HEK293 (cell line): ENCODE measurements around the gene ITGA8.

Source experiments
- CTCF ChIA-PET: fragments of 350-600 bp; formaldehyde crosslinking; extraction: SDS; loops from one replicate; lab custom pipeline; 2021; ENCODE audit warnings: antibody characterized with exemption; lab: Yijun Ruan, JAX
- POLR2A ChIA-PET: fragments of 300-600 bp; formaldehyde crosslinking; extraction: SDS; loops from one replicate; lab custom pipeline; 2020; ENCODE audit warnings: antibody characterized with exemption, inconsistent platforms; lab: Yijun Ruan, JAX
- H3K27ac ChIP-seq: fragments of 200-500 bp; sonication (Bioruptor generic); 2 replicates; pipeline ENCODE4 v1.5.1; 2014; ENCODE audit warnings: low read depth, low read length, control low read depth, inconsistent platforms; ENCODE audit errors: extremely low read depth
- H3K36me3 ChIP-seq, 2 experiments: fragments of 200-500 bp in 1 of 2; sonication (Bioruptor generic) in 1 of 2; 1 replicate in 1 of 2; 2 replicates in 1 of 2; pipeline ENCODE4 v1.5.1; 2014 to 2017; ENCODE audit warnings: inconsistent platforms in 2 of 2, low read length in 2 of 2; ENCODE audit not compliant: control insufficient read depth in 2 of 2, insufficient read depth in 1 of 2
- H3K4me1 ChIP-seq: fragments of 200-500 bp; sonication (Bioruptor generic); 2 replicates; pipeline ENCODE4 v1.5.1; 2014; ENCODE audit warnings: mild to moderate bottlenecking, low read length, inconsistent platforms; ENCODE audit not compliant: control insufficient read depth, insufficient read depth
- H3K4me3 ChIP-seq: 2 replicates; pipeline ENCODE4 v1.5.1; 2011; ENCODE audit warnings: low read depth, mild to moderate bottlenecking, control low read depth, low read length, moderate library complexity
- H3K9me3 ChIP-seq: fragments of 200-500 bp; sonication (Bioruptor generic); 2 replicates; pipeline ENCODE4 v1.5.1; 2014; ENCODE audit warnings: low read depth, low read length, inconsistent platforms; ENCODE audit not compliant: control insufficient read depth, insufficient read depth
- FEZF1 ChIP-seq: fragments of 450-650 bp; formaldehyde crosslinking; IDR thresholded peaks from 2 replicates; pipeline ENCODE4 v1.5.1; 2016; ENCODE audit warnings: missing biosample characterization, missing genetic modification characterization
- GFI1B ChIP-seq: fragments of 450-650 bp; formaldehyde crosslinking; IDR thresholded peaks from 2 replicates; pipeline ENCODE4 v1.5.1; 2016; ENCODE audit warnings: missing biosample characterization, missing genetic modification characterization
- KLF16 ChIP-seq: fragments of 450-650 bp; formaldehyde crosslinking; IDR thresholded peaks from 2 replicates; pipeline ENCODE4 v1.5.1; 2017; ENCODE audit warnings: missing biosample characterization, missing genetic modification characterization
- KLF7 ChIP-seq: fragments of 450-650 bp; formaldehyde crosslinking; IDR thresholded peaks from 2 replicates; pipeline ENCODE4 v1.5.1; 2016; ENCODE audit warnings: missing biosample characterization, missing genetic modification characterization, borderline replicate concordance
- OSR2 ChIP-seq: fragments of 450-650 bp; formaldehyde crosslinking; IDR thresholded peaks from 2 replicates; pipeline ENCODE4 v1.5.1; 2016; ENCODE audit warnings: missing biosample characterization, missing genetic modification characterization
- ZEB2 ChIP-seq: fragments of 450-650 bp; formaldehyde crosslinking; IDR thresholded peaks from 2 replicates; pipeline ENCODE4 v1.5.1; 2016; ENCODE audit warnings: missing biosample characterization, missing genetic modification characterization
- ZFHX2 ChIP-seq: fragments of 450-650 bp; formaldehyde crosslinking; conservative IDR thresholded peaks from 2 replicates; pipeline ENCODE4 v1.5.1; 2016; ENCODE audit warnings: missing biosample characterization, missing genetic modification characterization
- ZNF133 ChIP-seq: fragments of 450-650 bp; formaldehyde crosslinking; IDR thresholded peaks from 2 replicates; pipeline ENCODE4 v1.5.1; 2016; ENCODE audit warnings: missing biosample characterization, missing genetic modification characterization
- ZNF350 ChIP-seq: fragments of 450-650 bp; formaldehyde crosslinking; IDR thresholded peaks from 2 replicates; pipeline ENCODE4 v1.5.0; 2017; ENCODE audit warnings: missing biosample characterization, mild to moderate bottlenecking, missing genetic modification characterization
- ZNF48 ChIP-seq: fragments of 450-650 bp; formaldehyde crosslinking; IDR thresholded peaks from 2 replicates; pipeline ENCODE4 v1.5.1; 2016; ENCODE audit warnings: missing biosample characterization, missing genetic modification characterization
- ZNF707 ChIP-seq: fragments of 450-650 bp; formaldehyde crosslinking; IDR thresholded peaks from 2 replicates; pipeline ENCODE4 v1.5.1; 2016; ENCODE audit warnings: missing biosample characterization, missing genetic modification characterization
- ZXDB ChIP-seq: fragments of 450-650 bp; formaldehyde crosslinking; IDR thresholded peaks from 2 replicates; pipeline ENCODE4 v1.5.1; 2016; ENCODE audit warnings: missing biosample characterization, missing genetic modification characterization
- TF ChIP-seq, protein P1 (sequence below): fragments of 450-650 bp; formaldehyde crosslinking; IDR thresholded peaks from 2 replicates; pipeline ENCODE4 v1.5.1; 2016; ENCODE audit warnings: missing biosample characterization, missing genetic modification characterization, low read depth
- TF ChIP-seq, protein P2 (sequence below): fragments of 450-650 bp; IDR thresholded peaks from 2 replicates; pipeline ENCODE4 v1.5.1; 2018; ENCODE audit warnings: missing biosample characterization, mild to moderate bottlenecking, missing genetic modification characterization
- TF ChIP-seq, protein P3 (sequence below): fragments of 450-650 bp; formaldehyde crosslinking; conservative IDR thresholded peaks from 2 replicates; pipeline ENCODE4 v1.5.1; 2016; ENCODE audit warnings: low read depth, missing biosample characterization, missing genetic modification characterization
- TF ChIP-seq, protein P4 (sequence below): fragments of 450-650 bp; formaldehyde crosslinking; IDR thresholded peaks from 2 replicates; pipeline ENCODE4 v1.5.1; 2017; ENCODE audit warnings: missing biosample characterization, missing genetic modification characterization

Gene ITGA8

DNA sequence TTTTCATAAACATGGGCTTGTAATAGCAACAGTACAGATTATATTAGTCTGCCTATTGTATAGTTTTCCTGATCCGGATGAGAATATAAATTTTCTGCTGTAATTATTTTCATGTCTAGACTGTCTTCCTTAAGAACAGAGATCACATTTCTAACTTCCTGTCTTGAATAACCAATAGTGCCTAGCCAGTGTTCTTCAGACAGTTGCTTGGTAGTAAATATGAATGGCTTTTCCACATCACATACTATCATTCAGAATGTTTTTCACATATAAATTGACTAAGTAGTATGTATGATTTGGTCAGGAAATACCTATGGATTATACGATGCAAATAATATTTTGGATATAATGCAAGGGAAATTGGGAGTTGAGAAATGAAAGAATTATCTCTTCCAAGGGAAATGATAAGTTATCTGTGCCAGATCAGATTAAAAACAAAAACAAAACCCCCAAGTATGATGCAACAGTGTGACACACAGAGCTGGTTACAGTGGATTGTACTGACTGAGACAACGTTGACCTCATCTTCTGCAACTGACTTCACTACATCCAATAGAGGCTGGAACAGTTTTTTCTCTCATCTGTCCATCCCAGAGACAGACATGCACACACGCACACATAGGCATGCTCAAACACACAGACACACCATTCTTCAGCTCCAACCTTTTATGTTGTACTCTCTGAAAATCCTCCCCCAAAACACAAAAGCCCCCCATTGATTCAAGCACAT, 16.4 kb downstream of the ITGA8 start (continued):
- TF ChIP-seq, protein P1, sequence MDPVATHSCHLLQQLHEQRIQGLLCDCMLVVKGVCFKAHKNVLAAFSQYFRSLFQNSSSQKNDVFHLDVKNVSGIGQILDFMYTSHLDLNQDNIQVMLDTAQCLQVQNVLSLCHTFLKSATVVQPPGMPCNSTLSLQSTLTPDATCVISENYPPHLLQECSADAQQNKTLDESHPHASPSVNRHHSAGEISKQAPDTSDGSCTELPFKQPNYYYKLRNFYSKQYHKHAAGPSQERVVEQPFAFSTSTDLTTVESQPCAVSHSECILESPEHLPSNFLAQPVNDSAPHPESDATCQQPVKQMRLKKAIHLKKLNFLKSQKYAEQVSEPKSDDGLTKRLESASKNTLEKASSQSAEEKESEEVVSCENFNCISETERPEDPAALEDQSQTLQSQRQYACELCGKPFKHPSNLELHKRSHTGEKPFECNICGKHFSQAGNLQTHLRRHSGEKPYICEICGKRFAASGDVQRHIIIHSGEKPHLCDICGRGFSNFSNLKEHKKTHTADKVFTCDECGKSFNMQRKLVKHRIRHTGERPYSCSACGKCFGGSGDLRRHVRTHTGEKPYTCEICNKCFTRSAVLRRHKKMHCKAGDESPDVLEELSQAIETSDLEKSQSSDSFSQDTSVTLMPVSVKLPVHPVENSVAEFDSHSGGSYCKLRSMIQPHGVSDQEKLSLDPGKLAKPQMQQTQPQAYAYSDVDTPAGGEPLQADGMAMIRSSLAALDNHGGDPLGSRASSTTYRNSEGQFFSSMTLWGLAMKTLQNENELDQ (tag by site-specific recombination) = no peak
- no peak for TF ChIP-seq ZXDB (tag by site-specific recombination)
- TF ChIP-seq KLF16 = peak; percentile 60
- TF ChIP-seq ZNF350 (tag by site-specific recombination) = no peak
- TF ChIP-seq, protein P2, sequence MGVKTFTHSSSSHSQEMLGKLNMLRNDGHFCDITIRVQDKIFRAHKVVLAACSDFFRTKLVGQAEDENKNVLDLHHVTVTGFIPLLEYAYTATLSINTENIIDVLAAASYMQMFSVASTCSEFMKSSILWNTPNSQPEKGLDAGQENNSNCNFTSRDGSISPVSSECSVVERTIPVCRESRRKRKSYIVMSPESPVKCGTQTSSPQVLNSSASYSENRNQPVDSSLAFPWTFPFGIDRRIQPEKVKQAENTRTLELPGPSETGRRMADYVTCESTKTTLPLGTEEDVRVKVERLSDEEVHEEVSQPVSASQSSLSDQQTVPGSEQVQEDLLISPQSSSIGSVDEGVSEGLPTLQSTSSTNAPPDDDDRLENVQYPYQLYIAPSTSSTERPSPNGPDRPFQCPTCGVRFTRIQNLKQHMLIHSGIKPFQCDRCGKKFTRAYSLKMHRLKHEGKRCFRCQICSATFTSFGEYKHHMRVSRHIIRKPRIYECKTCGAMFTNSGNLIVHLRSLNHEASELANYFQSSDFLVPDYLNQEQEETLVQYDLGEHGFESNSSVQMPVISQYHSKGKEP (tag by site-specific recombination) = no peak
- TF ChIP-seq ZNF48 (tag by site-specific recombination) = no peak
- no peak for TF ChIP-seq ZNF707 (tag by site-specific recombination)
- no peak for TF ChIP-seq ZNF133 (tag by site-specific recombination)

DNA sequence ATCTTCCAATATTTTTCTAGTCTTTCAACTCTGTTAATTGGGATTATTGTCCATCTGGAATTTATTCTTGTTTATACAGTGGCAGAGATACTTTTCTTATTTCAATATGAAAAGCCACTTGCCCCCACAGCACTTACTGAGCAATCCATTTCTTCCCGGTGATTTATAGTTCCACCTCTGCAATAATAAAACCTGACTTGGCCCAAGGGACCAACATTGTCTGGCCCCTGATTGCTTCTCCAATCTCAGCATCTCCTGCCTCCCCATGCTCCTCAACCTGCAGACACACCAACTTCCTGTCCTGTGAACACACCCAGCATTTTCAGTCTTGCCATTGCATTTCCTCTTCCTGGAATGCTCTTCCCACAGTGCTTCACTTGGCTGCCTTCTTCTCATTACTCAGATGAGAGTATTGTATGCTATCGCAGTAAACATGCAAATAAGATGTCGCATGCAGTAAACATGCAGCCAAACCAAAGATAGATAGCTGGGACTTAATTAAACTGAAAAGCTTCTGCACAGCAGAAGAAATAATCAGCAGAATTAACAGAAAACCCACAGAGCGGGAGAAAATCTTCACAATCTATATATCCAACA, 19.5 kb downstream of the ITGA8 start:
- Histone ChIP-seq H3K4me3 (no peak overlapping the region), H3K27ac (no peak overlapping the region), H3K9me3 (no peaks in the 10 kb centered on the region), H3K4me1 (peaks cover 12% of the 10 kb centered on the region), H3K36me3 (no peaks in the 10 kb centered on the region)
- POLR2A ChIA-PET = no interaction called here
- CTCF ChIA-PET = interaction anchor here (1.5 kb wide), 1 partner anchor 115 kb away, joined by 3 read pairs; no protein-coding TSS in a partner anchor
- TF ChIP-seq KLF7 (no peak), GFI1B (tag by site-specific recombination) (peak; percentile 90), ZFHX2 (tag by site-specific recombination) (peak; percentile 18; the same call in 1 of the 2 replicates), OSR2 (tag by site-specific recombination) (peak; percentile 32; the same call in 1 of the 2 replicates), FEZF1 (peak; percentile 74), ZEB2 (tag by site-specific recombination) (no peak)
- TF ChIP-seq, protein P3, sequence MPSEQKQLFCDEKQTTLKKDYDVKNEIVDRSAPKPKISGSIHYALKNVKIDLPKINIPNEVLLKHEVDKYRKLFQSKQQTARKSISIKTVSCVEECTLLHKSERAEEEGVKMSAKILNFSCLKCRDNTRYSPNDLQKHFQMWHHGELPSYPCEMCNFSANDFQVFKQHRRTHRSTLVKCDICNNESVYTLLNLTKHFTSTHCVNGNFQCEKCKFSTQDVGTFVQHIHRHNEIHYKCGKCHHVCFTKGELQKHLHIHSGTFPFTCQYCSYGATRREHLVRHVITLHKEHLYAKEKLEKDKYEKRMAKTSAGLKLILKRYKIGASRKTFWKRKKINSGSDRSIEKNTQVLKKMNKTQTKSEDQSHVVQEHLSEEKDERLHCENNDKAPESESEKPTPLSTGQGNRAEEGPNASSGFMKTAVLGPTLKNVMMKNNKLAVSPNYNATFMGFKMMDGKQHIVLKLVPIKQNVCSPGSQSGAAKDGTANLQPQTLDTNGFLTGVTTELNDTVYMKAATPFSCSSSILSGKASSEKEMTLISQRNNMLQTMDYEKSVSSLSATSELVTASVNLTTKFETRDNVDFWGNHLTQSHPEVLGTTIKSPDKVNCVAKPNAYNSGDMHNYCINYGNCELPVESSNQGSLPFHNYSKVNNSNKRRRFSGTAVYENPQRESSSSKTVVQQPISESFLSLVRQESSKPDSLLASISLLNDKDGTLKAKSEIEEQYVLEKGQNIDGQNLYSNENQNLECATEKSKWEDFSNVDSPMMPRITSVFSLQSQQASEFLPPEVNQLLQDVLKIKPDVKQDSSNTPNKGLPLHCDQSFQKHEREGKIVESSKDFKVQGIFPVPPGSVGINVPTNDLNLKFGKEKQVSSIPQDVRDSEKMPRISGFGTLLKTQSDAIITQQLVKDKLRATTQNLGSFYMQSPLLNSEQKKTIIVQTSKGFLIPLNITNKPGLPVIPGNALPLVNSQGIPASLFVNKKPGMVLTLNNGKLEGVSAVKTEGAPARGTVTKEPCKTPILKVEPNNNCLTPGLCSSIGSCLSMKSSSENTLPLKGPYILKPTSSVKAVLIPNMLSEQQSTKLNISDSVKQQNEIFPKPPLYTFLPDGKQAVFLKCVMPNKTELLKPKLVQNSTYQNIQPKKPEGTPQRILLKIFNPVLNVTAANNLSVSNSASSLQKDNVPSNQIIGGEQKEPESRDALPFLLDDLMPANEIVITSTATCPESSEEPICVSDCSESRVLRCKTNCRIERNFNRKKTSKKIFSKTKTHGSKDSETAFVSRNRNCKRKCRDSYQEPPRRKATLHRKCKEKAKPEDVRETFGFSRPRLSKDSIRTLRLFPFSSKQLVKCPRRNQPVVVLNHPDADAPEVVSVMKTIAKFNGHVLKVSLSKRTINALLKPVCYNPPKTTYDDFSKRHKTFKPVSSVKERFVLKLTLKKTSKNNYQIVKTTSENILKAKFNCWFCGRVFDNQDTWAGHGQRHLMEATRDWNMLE (tag by site-specific recombination) = peak; percentile 10; the same call in 1 of the 2 replicates
- TF ChIP-seq, protein P2 (tag by site-specific recombination) = peak; percentile 67; the same call in 1 of the 2 replicates
- TF ChIP-seq, protein P4, sequence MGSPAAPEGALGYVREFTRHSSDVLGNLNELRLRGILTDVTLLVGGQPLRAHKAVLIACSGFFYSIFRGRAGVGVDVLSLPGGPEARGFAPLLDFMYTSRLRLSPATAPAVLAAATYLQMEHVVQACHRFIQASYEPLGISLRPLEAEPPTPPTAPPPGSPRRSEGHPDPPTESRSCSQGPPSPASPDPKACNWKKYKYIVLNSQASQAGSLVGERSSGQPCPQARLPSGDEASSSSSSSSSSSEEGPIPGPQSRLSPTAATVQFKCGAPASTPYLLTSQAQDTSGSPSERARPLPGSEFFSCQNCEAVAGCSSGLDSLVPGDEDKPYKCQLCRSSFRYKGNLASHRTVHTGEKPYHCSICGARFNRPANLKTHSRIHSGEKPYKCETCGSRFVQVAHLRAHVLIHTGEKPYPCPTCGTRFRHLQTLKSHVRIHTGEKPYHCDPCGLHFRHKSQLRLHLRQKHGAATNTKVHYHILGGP (tag by site-specific recombination) = 0 out of 2 replicates have a peak, but pooled peaks have one; percentile 10
